GM19452 (cell line): ENCODE results near the gene VWA3A.
"Not testable (repeated sequence)": the region's sequence is repeated elsewhere in the genome, so short reads cannot be mapped to it uniquely, and the experiment has no call there.

Experiments
- ATAC-seq: cut with Tn5 transposase; IDR thresholded peaks from one replicate; pipeline ENCODE4 v1.9.1; 2021; ENCODE audit not compliant: unreplicated experiment

Gene VWA3A

GRCh38 chr16:22088642-22089041 is 3.7 kb upstream of the VWA3A start:
- no peak for ATAC-seq

GRCh38 chr16:22089910-22090309 is 2.4 kb upstream of the VWA3A start:
- ATAC-seq: no peak

DNA sequence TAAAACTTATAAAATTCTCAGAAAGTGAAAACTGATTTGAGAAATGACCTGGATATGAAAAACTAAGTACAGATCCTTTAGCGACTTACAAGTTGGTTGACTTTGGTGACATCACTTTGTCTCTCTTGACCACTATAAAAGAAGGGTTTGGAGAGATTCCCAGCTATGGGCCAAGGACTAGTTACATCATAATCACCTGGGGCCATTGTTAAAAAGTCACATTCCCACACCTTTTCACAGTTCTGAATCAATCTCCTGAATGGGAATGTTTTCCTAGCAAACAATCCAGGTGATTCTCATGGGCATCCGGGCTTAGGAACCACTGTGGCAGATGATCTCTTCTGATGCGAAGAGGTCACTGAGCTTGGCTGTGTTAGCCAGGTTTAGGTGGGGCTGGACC is 620 bp upstream of the VWA3A start:
- ATAC-seq: no peak

DNA sequence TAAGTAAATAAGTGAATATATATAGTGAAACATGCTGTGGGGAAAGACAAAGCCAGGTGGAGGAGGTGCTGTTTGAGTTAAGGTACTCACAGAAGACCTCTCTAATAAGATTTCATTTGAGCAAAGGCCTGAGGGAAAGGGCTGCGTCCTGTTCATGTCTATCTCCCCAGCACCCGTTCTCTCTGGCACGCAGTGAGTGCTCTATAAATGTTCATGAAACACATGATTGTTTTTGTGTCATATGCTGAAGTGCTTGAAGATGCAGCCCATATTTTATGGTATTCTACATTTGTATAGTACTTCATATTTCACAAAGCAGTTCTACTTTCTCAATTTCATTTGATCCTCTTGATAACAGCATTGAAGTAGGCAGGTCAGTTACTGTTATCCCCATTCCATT is 990 bp downstream of the VWA3A start:
- ATAC-seq: no peak

DNA sequence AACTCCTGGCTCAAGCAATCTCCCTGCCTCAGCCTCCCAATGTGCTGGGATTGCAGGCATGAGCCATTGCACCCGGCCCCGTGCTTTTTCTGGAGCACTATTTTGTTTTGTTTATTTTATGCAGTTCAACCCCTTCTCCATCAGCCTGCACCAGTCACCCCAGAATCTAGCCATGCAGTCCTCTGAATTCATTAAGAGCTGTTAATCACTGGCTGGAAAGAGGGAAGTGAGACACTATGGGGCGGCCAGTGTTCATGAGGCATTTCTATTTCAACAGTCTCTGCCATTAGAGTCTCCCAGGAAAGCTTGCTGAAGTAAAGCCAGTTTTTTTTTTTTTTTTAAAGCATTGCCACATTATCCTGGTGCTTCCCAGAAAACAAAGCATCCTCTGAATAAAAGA is 1.7 kb downstream of the VWA3A start:
- no peak for ATAC-seq

- ATAC-seq: no peak
These were observed 6.3 kb downstream of the VWA3A start for GRCh38 chr16:22098405-22099255.

DNA sequence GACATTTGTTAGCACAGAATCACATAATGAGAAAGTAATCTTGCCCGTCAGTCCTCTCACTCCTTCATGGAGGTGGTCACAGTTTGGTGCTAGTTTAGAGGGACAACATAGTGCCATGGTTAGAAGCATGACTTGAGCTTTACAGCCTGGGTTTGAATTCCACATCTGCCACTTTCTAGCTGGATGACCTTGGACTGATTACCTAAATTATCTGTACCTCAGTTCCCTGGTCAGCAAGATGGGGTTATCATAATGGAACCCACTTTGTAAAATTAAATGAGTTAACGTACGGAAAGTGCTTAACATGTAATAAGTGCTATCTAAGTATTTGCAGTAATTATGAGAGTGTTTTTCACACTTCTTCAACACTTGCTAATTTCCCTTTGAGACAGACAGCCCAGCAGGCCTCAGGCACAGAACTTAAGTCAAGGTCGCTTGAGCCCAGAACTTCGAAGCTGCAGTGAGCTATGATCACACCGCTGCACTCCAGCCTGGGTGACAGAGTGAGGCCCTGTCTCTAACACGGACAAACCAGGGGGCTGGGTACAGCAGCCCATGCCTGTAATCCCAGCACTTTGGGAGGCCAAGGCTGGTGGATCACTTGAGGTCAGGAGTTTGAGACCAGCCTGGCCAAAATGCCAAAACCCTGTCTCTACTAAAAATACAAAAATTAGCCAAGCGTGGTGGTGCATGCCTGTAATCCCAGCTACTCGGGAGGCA is 7.1 kb downstream of the VWA3A start:
- no peak for ATAC-seq

- no peak for ATAC-seq
These were observed 11.1 kb downstream of the VWA3A start for GRCh38 chr16:22103441-22103840.

DNA sequence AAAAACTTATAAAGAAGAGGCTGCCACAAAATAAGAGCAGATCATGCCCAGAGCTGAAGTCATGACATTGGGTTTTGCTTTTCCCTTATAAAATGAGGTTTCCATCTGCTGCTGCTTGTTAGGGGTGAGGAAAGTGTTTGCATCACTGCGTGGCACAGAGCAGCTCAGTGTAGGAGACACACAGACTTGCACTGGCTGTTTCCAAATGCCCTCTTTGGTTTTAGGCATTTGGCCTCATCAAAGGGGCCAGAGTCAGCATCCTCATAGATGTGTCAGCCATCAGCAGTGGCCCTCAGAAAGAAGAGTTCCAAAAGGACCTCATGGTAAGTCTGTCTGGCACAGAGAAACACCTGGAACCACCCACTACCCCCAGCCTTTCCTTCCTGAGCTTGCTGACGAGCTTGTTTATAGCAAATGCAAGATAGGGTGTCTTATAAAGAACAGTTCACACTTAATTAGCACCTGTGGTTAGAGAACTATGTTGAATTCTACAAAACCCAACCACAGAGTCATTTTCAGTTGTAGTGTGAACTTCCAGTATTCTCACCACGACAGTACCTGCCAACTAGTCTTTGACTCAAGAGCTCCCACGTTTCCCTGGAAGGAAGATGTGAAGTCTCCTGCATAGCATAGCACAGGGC is 17.0 kb downstream of the VWA3A start:
- ATAC-seq: no peak

- ATAC-seq: not testable (repeated sequence)
These were observed 19.3 kb downstream of the VWA3A start for GRCh38 chr16:22111629-22112028.

DNA sequence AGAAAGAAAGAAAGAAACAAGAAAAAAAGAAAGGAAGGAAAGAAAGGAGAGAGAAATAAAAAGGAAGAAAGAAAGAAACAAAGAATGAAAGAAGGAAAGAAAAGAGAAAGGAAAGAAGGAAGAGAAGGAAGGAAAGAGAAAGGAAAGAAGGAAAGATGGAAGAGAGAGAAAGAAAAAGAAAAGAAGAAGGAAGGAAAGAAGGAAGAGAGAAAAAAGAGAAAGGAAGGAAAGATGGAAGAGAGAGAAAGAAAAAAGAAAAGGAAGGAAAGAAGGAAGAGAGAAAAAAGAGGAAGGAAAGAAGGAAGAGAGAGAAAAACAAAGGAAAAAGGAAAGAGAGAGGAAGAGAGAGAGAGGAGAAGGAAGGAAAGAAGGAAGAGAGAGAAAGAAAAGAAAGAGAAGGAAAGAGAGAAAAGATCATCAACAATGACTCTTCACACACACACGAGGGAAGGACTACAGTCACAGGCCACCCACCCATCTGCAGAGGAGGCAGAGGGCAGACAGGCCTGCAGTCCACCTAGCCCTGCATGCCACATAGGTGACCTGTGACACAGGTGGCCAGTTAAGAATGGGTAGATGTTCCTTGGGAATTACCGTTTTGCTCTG is 23.9 kb downstream of the VWA3A start:
- no peak for ATAC-seq

GRCh38 chr16:22117609-22118008 is 25.3 kb downstream of the VWA3A start:
- ATAC-seq: no peak

- no peak for ATAC-seq
These were observed 28.1 kb downstream of the VWA3A start for GRCh38 chr16:22120440-22120839.

DNA sequence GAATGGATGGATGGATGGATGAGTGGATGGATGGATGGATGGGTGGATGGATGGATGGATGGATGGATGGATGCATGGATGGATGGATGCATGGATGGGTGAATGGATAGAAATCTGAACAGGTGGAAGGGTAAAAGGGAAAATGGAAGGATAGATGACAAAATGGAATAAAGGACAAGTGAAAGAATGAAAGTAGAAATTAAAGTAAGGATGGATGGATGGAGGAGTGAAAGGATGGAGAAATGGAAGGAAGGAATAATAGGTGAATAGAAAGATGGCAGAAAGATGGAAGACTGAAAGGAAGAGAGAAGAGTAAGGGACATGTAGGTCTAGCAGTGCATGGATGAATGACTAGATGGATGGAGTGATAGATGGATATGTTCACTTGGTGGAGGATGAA is 29.9 kb downstream of the VWA3A start:
- ATAC-seq: no peak

- ATAC-seq: no peak
These were observed 30.8 kb downstream of the VWA3A start for GRCh38 chr16:22123146-22123545.

DNA sequence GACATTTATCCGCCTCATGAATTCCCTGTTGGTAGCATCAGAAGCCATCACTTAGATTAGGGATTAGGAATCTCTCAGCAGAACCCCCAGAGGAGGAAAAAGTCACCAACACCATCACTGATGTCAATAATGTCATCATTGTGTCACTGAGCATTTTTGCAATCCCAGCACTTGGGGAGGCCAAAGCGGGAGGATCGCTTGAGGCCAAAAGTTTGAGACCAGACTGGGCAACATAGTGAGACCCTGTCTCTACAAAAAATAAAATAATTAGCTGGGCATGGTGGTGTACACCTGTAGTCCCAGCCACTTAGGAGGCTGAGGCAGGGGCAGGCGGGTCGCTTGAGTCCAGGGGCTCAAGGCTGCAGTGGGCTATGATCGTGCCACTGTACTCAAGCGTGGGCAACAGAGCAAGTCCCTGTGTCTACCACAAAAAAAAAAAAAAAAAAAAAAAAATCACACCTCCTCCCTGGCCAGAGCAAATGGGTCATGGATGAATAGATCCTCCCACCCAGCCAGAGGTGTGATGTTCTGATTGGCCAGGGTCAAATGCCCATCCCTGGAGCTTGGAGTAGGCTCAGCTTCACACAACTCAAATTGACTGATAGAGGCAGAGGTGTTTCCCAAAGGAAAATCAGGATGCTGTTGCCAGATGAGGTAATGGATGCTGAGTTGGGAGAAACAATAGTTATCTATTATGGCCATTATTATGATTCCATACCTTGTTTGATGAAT is 31.6 kb downstream of the VWA3A start:
- ATAC-seq: no peak

DNA sequence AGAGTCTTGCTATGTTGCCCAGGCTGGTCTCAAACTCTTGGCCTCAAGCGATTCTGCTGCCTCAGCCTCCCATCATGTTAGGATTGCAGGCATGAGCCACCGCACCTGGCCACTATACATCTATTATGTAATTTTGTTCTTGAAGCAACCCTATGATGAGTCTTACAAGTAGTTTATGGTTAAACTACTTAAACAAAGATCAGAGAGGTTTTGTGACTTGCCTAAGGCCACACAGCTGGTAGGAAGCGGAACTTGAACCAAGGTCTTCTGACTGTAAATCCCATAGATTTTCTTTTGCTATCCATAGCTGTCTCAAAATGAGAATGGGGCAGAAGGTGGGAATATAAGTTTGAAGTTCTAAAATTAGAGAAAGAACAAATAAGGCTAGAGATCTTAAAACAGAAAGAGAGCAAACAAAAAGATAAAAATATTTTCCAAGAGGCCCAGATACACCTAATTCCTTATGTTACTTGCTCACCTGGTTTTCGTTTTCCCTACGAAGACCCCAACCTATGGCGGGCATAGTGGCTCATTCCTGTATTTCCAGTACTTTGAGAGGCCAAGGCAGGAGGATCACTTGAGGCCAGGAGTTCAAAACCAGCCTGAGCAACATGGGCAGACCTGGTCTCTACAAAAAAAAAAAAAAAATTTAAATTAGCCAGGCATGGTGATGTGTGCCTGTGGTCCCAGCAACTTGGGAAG is 32.4 kb downstream of the VWA3A start:
- no peak for ATAC-seq

DNA sequence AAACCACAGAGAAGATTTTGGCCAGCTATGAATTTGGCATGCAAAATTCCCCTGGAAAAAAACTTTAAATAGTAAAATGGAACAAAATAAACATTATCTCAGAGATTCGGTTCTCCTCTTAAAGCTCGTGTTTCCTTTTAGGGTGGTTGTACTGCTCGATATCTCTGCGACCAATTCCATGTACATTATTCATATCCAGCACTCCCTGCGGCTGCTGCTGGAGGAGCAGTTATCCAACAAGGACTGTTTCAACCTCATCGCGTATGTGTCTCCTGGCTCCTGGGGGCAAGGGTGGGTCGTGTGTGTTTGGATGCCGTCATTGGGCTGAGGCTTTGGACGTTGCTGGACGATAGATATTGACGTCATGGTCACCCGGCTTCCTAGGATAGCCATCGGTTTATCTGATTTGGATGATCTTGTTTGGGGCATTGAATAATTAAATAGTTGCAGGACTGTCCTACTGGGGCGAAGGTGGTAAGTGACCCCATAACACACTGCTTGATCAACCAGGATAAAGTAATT is 33.8 kb downstream of the VWA3A start:
- ATAC-seq: no peak

GRCh38 chr16:22128537-22128936 is 36.2 kb downstream of the VWA3A start:
- not testable (repeated sequence) for ATAC-seq

DNA sequence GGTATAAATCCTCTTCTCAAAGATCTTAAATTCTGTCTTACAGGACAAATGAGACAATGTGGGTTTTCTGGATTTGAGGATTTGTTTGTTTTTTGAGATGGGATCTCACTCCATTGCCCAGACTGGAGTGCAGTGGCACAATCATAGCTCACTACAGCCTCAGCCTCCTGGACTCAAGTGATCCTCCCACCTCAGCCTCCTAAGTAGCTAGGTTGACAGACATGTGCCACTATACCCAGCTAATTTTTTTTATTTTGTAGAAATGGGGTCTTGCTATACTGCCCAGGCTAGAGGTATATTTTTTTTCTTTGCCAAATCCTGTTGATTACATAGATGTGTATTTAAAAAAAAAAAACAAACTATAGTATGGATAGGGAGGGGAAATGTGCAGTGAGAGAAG is 38.2 kb downstream of the VWA3A start:
- no peak for ATAC-seq
